Measurements from ENCODE around the gene CDK5R1.

GRCh38 chr17:32513579-32513978 is 26.8 kb downstream of the CDK5R1 start:
- no peak for TF ChIP-seq CTCF (IDR thresholded peaks at IDR 0.05; ENCODE audit: low read length)
- TF ChIP-seq EZH2phosphoT487 (IDR thresholded peaks at IDR 0.05; ENCODE audit: low read length): no peak
- no peak for TF ChIP-seq EZH2 (optimal IDR thresholded peaks at IDR 0.05; ENCODE audit: low read depth, low read length)
